GM21528 (cell line): ENCODE measurements around the gene TRNAU1AP.
"Not testable (repeated sequence)": the region's sequence is repeated elsewhere in the genome, so short reads cannot be mapped to it uniquely, and the experiment has no call there.

Experiments used
- ATAC-seq: cut with Tn5 transposase; IDR thresholded peaks from one replicate; pipeline ENCODE4 v1.9.1; 2021; ENCODE audit warnings: mild to moderate bottlenecking, moderate library complexity; ENCODE audit not compliant: unreplicated experiment, low FRiP score

TRNAU1AP gene

DNA sequence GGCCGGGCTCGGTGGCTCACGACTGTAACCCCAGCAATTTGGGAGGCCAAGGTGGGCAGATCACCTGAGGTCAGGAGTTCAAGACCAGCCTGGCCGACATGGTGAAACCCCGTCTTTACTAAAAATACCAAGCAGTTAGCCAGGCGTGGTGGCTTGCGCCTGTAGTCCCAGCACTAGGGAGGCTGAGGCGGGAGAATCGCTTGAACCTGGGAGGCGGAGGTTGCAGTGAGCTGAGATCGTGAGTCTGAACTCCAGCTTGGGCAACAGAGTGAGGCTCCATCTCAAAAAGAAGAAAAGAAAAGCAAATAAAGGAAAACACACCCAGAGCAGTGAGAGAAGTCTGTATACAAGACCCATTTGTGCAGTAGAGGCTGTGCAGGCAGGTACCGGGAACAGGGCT lies 32.1 kb upstream of the TRNAU1AP start:
- not testable (repeated sequence) for ATAC-seq

- ATAC-seq = no peak
These were observed 31.3 kb upstream of the TRNAU1AP start for GRCh38 chr1:28521502-28522164.

- ATAC-seq = not testable (repeated sequence)
These were observed 30.3 kb upstream of the TRNAU1AP start for GRCh38 chr1:28522537-28522936.

- ATAC-seq = not testable (repeated sequence)
These were observed 27.8 kb upstream of the TRNAU1AP start for GRCh38 chr1:28525002-28525642.

DNA sequence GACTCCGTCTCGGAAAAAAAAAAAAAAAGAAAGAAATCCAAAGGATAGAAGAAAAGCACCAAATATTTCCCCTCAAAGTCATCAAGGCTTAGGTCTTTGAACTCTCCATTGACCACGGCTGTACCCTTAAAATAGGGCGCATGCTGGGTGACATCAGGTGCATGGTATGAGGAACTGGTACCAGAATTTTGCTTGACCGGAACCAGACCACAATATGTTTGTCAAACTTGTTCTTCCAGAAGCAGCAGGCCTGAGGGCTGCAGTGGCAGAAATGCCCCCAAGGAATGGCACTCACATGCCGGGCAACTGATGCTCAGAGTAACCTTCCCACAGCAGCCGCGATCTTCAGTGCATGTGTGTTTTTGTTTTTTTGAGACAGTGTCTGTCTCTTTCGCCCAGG lies 26.0 kb upstream of the TRNAU1AP start:
- no peak for ATAC-seq

DNA sequence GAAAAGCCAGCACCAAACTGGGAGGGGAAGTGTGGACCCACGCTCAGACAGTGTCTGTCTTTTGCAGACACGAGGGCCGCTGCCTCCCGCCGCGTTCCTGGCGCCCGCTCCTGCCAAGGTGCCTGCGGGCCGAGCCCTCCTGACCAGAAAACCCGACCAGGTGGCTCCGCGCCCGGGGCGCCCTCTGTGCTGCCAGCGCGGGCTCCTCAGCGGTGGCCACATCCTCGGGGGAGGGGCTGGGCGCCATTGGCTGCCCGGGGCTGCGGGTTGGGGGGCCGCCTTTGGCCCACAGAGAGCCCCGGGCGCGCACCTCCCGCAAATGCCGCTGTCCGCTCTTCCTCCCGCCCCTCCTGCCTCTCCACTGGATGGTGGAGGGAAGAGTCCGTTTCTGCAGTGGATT lies 22.4 kb upstream of the TRNAU1AP start:
- no peak for ATAC-seq

GRCh38 chr1:28534671-28535070 lies 18.2 kb upstream of the TRNAU1AP start:
- no peak for ATAC-seq

DNA sequence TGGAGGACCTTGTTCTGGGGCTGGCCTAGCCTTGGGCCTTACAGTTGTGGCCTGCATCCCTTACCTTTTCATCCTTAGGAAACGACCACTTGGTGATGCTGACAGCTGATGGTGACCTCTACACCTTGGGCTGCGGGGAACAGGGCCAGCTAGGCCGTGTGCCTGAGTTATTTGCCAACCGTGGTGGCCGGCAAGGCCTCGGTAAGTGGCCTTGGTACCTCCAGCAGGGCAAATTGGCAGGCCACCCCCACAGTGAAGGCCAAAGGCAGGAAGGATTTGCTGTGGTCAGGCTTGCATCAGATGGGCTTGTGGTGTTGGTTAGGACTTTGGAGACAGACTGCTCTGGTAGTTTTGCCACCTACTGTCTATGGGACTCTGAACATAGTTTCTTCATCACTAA lies 17.7 kb upstream of the TRNAU1AP start:
- ATAC-seq = no peak

- no peak for ATAC-seq
These were observed 15.3 kb upstream of the TRNAU1AP start for GRCh38 chr1:28537457-28538199.

DNA sequence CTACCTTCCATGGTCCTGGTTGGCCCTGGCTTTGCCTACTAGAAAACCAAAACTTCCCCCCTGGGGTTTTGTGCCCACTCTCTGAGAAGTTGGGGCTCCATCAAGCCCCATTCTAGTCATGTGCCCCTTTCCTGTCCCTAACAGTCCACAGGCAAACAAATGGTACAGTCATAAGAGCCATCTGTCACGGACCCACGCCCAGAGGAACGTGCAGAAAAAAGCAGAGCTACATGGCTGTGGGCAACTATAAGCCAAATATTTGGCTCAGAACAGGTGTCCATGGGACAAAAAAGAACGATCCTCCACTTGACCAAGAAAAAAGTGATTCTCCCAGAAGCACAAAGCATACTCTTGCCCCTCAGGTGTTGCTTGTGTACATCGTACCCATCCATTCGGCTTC lies 14.6 kb upstream of the TRNAU1AP start:
- no peak for ATAC-seq

DNA sequence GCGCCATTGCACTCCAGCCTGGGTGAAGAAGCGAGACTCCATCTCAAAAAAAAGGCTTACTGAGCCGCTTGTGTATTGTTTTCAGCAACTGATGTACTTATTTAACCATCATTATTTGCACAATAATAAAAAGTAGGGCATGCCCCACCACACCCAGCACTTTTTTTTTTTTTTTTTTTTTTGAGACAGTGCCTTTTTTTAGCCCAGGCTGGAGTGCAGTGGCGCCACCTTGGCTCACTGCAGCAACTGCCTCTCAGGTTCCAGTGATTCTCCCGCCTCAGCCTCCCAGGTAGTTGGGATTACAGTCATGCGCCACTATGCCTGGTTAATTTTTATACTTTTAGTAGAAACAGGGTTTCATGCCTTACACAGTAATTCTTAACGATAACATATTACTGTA lies 12.2 kb upstream of the TRNAU1AP start:
- ATAC-seq = no peak

DNA sequence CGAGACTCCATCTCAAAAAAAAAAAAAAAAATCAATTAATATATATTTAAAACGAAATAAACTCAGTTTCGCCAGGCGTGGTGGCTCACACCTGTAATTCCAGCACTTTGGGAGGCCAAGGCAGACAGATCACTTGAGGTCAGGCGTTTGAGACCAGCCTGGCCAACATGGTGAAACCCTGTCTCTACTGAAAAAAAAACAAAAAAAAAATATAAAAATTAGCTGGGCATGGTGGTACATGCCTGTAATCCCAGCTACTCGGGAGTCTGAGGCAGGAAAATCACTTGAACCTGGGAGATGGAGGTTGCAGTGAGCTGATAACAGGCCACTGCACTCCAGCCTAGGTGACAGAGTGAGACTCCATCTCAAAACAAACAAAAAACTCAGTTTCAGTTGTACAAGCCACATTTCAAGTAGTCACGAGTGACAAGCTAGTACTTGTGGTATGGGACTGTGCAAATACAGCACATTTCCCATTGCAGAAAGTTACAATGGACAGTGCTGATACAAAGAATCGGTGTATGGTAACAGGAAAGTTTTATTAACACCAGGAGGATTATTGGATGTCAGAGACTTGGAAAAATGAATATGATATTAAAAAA lies 11.4 kb upstream of the TRNAU1AP start:
- not testable (repeated sequence) for ATAC-seq

DNA sequence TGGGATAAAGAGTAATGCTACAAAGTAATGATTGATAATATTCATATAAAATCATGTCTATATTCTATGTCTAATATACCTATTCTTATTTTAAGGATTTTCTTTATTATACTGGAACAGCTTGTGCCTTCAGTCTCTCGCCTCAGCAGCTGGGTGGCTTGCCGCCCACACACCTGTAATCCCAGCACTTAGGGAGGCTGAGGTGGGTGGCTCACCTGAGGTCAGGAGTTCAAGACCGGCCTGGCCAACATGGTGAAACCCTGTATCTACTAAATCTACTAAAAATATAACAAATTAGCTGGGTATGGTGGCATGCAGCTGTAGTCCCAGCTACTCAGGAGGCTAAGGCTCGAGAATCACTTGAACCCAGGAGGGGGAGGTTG lies 7.6 kb upstream of the TRNAU1AP start:
- no peak for ATAC-seq

DNA sequence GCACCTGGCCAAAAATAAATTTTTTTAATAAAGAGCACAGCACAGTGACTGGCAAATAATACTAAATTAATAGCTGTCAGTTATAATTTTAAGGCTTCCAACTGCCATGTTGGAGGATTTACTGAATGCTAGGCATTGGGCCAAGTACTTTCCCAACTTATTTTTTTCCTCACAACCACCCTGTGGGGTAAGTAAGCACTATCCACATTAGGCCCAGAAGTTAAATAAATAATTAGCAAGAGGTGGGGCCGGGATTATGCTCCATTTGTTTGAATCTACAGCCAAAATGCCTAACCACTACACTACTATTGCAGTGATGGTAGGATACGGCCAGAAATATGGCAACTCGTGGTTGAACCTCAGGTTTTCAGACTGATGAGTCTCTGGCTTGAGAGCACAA lies 4.6 kb upstream of the TRNAU1AP start:
- no peak for ATAC-seq

GRCh38 chr1:28551381-28551780 lies 1.5 kb upstream of the TRNAU1AP start:
- ATAC-seq = no peak

DNA sequence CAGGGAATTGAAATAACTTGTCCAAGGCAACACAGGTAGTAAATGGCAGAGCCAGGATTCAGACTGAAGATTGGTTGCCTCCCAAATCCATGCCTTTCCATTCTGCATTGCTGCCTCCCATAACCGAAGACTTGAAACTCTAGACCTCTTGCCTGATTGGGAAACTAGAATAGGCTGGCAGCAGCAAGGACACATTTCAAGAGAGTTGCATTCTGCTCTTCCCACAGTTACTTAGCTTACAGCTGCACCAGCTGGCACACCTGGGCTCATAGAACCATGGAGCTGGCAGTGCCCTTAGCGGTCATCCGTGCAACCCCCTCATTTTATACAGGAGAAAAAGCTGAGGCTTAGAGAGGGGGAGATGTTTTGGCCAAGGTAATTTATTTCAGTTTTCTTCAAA lies 8.0 kb downstream of the TRNAU1AP start:
- ATAC-seq = no peak

DNA sequence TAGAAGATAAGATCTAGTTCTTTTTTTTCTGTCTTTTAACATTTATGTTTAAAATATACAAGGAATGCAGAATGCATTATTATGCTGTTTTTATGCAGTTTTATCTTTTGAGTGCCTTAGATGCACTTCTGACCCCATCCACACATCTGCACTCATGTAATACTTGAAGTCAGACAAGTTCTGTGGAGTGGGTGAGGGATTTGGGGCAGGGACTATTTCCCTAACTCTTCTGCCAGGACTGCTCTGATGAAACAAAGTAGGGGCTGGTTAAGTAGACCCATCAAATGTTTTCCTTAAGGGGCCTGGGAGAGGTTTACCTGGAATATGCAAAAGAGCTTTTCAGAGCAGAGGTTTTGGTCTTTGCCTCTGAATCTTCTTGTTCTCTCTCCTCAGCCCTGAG lies 11.4 kb downstream of the TRNAU1AP start:
- ATAC-seq = no peak

- ATAC-seq = no peak
These were observed 12.2 kb downstream of the TRNAU1AP start for GRCh38 chr1:28565040-28565439.

DNA sequence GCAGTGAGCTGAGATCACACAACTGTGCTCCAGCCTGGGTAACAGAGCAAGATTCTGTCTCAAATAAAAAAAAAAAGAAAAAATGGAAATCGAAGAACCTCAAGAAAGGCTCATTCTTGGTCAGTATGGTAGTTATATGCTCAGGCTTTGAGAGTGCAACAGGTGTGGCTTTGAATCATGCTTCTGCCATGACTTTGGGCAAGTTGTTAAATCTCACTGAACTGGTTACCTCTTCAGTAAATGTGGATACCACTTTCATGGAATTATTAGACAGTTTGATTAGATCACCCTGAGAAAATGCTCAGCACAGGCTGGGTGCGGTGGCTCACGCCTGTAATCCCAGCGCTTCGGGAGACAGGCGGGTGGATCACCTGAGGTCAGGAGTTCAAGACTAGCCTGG lies 12.8 kb downstream of the TRNAU1AP start:
- no peak for ATAC-seq

DNA sequence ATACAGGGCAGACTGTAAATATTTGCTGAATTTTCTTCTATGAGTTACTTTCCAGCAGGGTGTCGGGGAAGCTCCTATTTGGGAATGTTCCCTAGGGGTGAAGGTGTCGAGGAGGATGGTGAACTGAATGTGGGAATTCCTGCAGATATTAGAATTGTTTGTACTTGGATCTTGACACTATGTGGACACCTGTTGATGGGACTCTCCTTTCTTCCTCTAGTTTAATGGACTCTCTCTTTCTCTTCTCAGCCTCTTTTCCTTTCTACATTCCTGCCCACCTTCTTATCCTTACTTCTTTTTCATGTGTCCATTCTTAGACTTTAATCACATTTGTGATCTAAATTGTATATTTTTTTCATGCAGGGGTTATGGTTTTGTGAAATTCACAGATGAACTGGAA lies 14.0 kb downstream of the TRNAU1AP start:
- no peak for ATAC-seq

DNA sequence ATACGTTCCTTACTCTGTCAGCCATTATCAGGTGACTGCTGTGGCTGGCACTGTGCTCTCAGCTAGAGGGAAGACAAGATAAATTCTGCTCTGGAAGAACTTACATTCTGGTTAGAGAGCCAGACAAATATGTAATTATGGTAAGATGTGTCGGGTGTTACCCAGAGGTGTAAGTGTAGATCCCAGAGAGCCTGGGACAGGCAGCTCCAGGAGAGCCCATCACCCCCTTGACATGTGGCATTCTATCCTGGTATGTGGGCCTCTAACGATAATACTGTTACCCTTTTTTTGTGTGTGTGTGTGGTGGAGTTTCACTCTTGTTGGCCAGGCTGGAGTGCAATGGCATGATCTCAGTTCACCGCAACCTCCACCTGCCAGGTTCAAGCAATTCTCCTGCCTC lies 19.0 kb downstream of the TRNAU1AP start:
- no peak for ATAC-seq
